GM19452 (cell line): Measurements from ENCODE around the gene NPY.
A peak's percentile ranks its signal among the peaks of the same experiment; 100 is the strongest.
"Not testable (repeated sequence)": the region's sequence is repeated elsewhere in the genome, so short reads cannot be mapped to it uniquely, and the experiment has no call there.

Source experiments
- ATAC-seq: cut with Tn5 transposase; IDR thresholded peaks from one replicate; pipeline ENCODE4 v1.9.1; 2021; ENCODE audit not compliant: unreplicated experiment

NPY gene

GRCh38 chr7:24283897-24284698 lies at the start of gene NPY:
Gene NPY (plus strand): TSS chr7:24284190. CDS start chr7:24285241, 1,051 bp downstream.
- ATAC-seq = no peak

GRCh38 chr7:24239260-24239659 lies 44.7 kb upstream of the NPY start:
- ATAC-seq = no peak

- no peak for ATAC-seq
Observed at GRCh38 chr7:24241206-24241605, 42.8 kb upstream of the NPY start.

DNA sequence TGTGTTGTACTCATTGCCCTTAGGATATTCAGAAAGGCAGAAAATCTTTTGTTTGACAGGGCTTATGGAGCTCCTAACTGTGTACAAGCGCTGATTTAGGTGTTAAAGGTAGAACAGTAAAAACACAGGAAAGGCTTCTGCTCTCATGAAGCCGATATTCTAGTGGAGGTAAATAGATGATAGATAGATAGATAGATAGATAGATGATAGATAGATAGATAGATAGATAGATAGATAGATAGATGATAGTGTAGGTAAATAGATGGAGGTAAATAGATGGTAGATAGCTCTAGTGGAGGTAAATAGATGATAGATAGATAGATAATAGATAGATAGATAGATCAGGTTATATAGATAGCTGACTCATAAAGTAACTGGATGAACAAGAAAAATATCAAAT lies 39.4 kb upstream of the NPY start:
- ATAC-seq = no peak

DNA sequence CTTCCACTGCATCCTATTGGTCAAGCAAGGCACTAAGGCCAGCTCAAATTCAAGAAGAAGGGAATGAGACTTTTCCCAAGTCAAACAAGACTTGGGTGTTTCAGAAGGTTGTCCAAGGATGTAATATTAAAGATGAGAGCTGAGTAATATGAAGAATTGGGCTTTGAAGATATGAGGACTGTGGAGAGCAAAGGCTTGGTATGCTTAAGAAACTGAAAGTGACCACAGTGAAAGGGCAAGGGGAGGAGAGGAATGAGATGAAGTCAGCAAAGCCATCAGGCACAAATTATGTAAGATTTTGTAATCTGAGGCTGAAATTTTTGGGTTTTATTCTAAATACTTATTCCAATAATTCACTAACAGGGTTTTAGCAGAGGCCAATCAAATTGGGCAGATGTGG lies 38.6 kb upstream of the NPY start:
- peak; percentile 90 for ATAC-seq

DNA sequence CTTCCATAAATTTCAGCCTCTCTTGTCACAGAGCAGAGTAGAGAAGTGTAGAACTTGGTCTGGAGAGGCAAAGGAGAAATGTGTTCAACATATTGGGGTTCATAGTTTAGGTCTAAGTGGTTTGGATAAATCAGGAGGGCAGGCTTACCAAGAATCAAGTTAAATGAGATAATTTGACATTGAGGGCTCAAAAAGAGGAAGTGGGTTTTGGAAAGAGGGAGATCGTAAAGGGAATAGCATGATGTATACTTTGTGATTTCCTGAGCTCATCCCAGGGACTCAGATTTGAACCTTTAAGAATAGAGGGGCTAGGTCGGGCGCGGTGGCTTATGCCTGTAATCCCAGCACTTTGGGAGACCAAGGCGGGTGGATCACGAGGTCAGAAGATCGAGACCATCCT lies 34.7 kb upstream of the NPY start:
- no peak for ATAC-seq

DNA sequence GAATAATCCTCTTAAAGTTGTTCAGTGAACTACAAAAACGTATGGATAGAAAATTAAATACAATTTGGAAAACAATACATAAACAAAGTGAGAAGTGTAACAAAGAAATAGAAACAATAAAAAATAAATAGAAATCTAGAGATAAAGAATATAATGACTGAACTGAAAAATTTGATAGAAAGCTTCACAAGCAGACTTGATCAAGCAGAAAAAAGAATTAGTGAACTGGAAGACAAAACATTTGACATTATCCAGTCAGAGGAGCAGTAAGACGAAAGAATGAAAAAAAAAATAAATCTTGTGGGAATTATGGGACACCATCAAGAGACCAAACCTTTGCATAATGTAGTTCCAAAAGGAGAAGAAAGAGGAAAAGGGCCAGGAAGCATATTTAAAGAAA lies 32.4 kb upstream of the NPY start:
- ATAC-seq = no peak

DNA sequence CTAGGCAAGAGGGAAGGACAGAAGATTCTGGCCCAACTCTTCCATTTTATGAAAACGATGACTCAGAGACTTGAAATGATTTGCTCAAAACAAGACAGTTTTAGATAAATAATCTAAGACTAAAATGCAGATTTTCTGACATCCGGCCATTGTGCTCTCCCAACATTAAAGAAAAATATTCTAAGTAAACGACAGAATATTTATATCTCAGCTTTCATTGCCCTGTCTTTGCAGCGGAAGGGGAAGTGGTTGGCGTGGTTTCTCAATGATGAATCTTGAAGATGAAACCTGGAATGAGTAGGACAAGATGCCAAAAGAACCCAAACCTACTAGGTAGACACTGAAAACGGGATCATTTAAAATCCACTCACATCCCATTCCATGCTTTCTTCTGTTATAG lies 28.9 kb upstream of the NPY start:
- ATAC-seq = no peak

GRCh38 chr7:24258324-24258723 lies 25.7 kb upstream of the NPY start:
- not testable (repeated sequence) for ATAC-seq

DNA sequence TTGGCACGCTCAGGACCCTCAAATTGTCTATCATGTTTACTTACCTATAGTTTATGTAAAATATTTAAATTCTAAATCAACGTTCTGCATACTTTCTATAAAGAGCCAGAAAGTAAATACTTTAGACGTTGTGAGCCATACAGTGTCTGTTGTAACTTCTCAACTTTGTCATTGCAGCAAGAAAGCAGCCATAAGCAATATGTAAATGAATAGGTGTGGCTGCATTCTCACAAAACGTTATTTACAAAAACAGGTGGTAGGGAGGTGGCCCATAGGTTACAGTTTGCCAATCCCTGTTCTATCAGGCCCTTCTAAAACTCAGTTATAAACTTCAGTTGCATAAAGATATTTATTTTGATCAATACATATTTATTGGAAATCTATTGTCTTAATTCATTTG lies 12.1 kb upstream of the NPY start:
- ATAC-seq = no peak

- no peak for ATAC-seq
Observed at GRCh38 chr7:24279512-24279911, 4.5 kb upstream of the NPY start.

DNA sequence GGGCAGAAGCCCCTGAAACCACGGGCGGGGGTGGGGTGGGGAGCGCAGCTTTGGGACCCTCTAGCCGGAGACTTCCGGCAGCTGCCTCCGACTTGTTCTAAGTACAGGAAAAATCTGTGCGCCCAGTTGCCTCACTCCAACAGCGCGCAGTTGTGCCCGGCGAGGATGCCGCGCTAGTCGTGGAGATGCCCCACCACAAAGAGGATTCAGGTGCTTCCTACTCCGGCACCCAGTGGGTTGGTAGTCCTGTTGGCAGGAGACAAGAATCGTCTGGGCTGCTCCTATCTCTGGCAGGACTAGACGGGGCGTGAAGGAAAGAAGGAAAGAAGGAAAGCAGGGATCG lies 465 bp upstream of the NPY start:
- no peak for ATAC-seq

GRCh38 chr7:24284699-24285506 lies 913 bp downstream of the NPY start:
- no peak for ATAC-seq

DNA sequence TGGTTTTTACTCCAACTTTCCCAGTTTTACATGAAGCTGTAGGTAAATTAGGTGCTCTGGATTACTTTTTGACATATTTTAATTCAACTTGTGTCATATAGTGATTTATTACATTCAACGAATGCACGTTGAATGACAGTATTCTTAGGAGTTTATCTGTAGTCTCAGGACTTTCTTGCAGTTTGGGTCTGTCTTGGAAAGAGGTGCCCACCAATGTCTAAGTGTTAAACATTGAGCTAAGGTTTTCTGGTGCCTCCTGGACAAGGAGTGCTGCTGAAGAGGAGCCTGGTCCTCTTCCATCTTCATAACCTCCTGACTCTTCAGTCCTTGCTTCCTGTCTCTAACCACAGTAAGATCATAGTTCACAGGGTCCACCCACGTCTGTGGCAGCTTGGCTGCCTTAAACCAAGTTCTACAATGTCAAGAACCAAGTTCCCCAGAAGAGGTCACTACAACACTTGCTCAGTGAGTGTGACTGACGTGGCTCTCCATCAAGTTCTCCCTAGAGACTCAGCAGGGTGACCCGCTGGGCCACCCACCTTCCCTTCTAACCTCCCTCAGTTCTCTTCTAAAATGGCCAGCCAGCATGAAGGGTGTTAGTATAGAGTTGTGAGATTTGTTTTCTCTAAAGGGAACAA lies 6.1 kb downstream of the NPY start:
- ATAC-seq = peak; percentile 96

DNA sequence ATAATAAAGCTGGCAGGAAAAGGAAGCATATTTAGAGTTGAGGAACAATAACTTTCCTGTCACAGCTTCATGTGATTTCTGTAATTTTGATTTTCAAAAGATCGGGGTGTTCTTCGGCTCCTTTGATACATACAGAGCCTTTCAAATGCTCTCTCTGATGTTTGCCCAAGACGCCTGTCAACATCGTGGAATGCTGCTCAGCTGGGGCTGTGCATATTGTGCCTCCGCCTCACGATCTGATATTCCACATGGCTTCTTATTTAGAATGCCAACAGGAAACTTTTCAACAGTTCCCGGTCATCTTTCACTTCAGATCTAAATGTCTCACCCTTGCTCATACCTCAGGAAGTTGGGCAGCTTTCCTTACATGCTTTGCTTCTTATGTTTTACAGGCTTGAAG lies 7.3 kb downstream of the NPY start:
- ATAC-seq = no peak

DNA sequence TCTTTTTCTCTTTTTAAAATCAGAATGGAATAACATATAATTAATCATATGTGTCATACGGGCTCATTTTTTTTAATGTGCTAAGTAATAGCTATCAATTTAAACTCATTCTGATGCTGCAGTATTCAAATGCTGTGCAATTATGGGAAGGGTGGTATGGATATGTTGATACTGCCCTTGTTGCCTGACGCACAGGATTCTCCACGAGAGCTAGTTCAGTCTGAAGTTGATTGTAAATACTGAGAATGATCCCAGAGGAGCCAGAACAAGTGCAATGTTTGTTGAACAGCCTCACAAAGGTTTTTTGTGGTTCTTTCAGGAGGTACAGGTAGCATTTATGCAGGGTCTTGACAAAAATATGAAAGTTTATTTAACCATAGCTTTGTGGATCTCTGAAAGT lies 13.4 kb downstream of the NPY start:
- no peak for ATAC-seq

- ATAC-seq = no peak
Observed at GRCh38 chr7:24298696-24299095, 14.7 kb downstream of the NPY start.

DNA sequence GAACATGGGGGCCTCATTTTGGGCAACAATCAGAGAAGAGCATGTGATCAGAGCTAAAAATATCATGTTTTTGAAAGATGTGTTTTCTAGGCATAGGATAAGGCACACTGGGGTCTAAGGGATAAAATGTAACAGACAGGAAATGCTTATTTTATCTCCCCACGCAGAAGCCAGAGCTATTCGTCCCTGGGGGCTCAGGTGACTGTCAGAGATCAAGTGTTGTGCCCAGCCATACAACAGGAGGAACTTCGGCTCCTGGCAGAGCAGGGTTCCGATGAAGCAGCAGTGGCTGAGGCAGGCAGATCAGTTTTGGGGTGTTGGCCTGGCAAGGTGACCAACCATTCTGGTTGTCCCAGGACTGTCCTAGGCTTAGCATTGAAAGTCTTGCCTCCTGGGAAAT lies 15.2 kb downstream of the NPY start:
- ATAC-seq = no peak

- ATAC-seq = no peak
Observed at GRCh38 chr7:24301703-24302102, 17.7 kb downstream of the NPY start.

GRCh38 chr7:24304494-24305095 lies 20.6 kb downstream of the NPY start:
- no peak for ATAC-seq

- no peak for ATAC-seq
Observed at GRCh38 chr7:24307326-24307725, 23.3 kb downstream of the NPY start.

DNA sequence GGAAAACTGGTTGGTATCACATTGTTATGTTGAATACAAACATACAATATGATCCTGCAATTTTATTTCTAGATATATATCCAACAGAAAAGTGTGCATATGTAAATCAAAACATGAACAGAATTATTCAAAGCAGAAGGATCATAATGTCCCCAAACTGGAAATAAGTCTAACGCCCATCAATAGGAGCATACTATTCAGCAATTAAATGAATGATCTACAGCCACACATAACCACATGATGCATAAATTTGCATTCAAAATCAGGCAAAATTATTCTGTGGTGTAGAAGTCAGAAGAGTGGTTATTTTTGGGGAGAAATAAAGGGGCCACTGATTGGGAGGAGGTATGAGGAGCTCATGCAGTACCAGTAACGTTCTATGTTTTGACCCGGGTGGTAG lies 28.6 kb downstream of the NPY start:
- ATAC-seq = no peak
